NCI-H774 (cell line): ENCODE measurements around the gene SPC24.
"Not testable (repeated sequence)": the region's sequence is repeated elsewhere in the genome, so short reads cannot be mapped to it uniquely, and the experiment has no call there.

Experiments used
- DNase-seq: peaks from one replicate; lab custom pipeline; 2025; lab: John Stamatoyannopoulos, UW

Gene SPC24

GRCh38 chr19:11125994-11126685, 29.4 kb downstream of the SPC24 start:
- DNase-seq = peak; percentile 21

GRCh38 chr19:11124157-11124556, 31.4 kb downstream of the SPC24 start:
- not testable (repeated sequence) for DNase-seq

- no peak for DNase-seq
Observed at GRCh38 chr19:11123114-11123513, 32.5 kb downstream of the SPC24 start.

GRCh38 chr19:11121963-11122362, 33.6 kb downstream of the SPC24 start:
- not testable (repeated sequence) for DNase-seq

GRCh38 chr19:11116507-11116906, 39.1 kb downstream of the SPC24 start:
- DNase-seq = no peak

- DNase-seq = no peak
Observed at GRCh38 chr19:11115895-11116446, 39.6 kb downstream of the SPC24 start.

GRCh38 chr19:11115042-11115441, 40.5 kb downstream of the SPC24 start:
- no peak for DNase-seq

- DNase-seq = no peak
Observed at GRCh38 chr19:11113140-11113708, 42.4 kb downstream of the SPC24 start.

GRCh38 chr19:11111771-11112144, 43.8 kb downstream of the SPC24 start:
- DNase-seq = no peak

- no peak for DNase-seq
Observed at GRCh38 chr19:11111117-11111770, 44.3 kb downstream of the SPC24 start.

- no peak for DNase-seq
Observed at GRCh38 chr19:11108746-11109145, 46.8 kb downstream of the SPC24 start.

- DNase-seq = no peak
Observed at GRCh38 chr19:11106477-11106876, 49.1 kb downstream of the SPC24 start.

GRCh38 chr19:11105014-11105636, 50.5 kb downstream of the SPC24 start:
- no peak for DNase-seq

GRCh38 chr19:11103667-11104066, 51.9 kb downstream of the SPC24 start:
- not testable (repeated sequence) for DNase-seq

- DNase-seq = no peak
Observed at GRCh38 chr19:11102944-11103343, 52.6 kb downstream of the SPC24 start.

GRCh38 chr19:11101057-11101456, 54.5 kb downstream of the SPC24 start:
- no peak for DNase-seq

- DNase-seq = no peak
Observed at GRCh38 chr19:11100049-11100448, 55.5 kb downstream of the SPC24 start.

GRCh38 chr19:11098861-11099260, 56.7 kb downstream of the SPC24 start:
- DNase-seq = no peak

- no peak for DNase-seq
Observed at GRCh38 chr19:11098327-11098726, 57.3 kb downstream of the SPC24 start.

- not testable (repeated sequence) for DNase-seq
Observed at GRCh38 chr19:11097367-11097766, 58.2 kb downstream of the SPC24 start.

GRCh38 chr19:11096210-11096841, 59.3 kb downstream of the SPC24 start:
- DNase-seq = no peak
